ENCODE data around the gene ADK. TPM values are rescaled to one million over a fixed set of nuclear protein-coding genes. Genes with fewer than 3 reads are reported as not detected.
"Not testable (repeated sequence)": the region's sequence is repeated elsewhere in the genome, so short reads cannot be mapped to it uniquely, and the experiment has no call there.

ADK gene
- total RNA-seq, 1 donor from 2014 or later: 53.7 TPM

- Histone ChIP-seq H3K27me3 (ENCODE audit: control insufficient read depth, insufficient read depth, low read length) (no peaks in the 10 kb centered on the region), H3K4me3 (ENCODE audit: low read depth, low read length) (no peak overlapping the region), H3K36me3 (ENCODE audit: control insufficient read depth, insufficient read depth, low read length) (peaks cover 14% of the 10 kb centered on the region)
- FAIRE-seq (no peak), DNase-seq (ENCODE audit: low read depth) (no peak)
- no peak for TF ChIP-seq CTCF (IDR thresholded peaks at IDR 0.05; ENCODE audit: insufficient read depth, low read length, severe bottlenecking)
Measured at GRCh38 chr10:74133923-74134820, 16.8 kb upstream of the ADK start.

- Histone ChIP-seq H3K36me3 (ENCODE audit: control insufficient read depth, insufficient read depth, low read length) (peaks cover 18% of the 10 kb centered on the region), H3K27me3 (ENCODE audit: control insufficient read depth, insufficient read depth, low read length) (no peaks in the 10 kb centered on the region), H3K4me3 (ENCODE audit: low read depth, low read length) (no peak overlapping the region)
- TF ChIP-seq CTCF (IDR thresholded peaks at IDR 0.05; ENCODE audit: insufficient read depth, low read length, severe bottlenecking): no peak
- DNase-seq (ENCODE audit: low read depth): no peak
- FAIRE-seq: no peak
Measured at GRCh38 chr10:74135452-74135851, 15.6 kb upstream of the ADK start.

GRCh38 chr10:74137992-74138391, 13.0 kb upstream of the ADK start:
- Histone ChIP-seq H3K4me3 (ENCODE audit: low read depth, low read length) (no peak overlapping the region), H3K36me3 (ENCODE audit: control insufficient read depth, insufficient read depth, low read length) (peaks cover 18% of the 10 kb centered on the region), H3K27me3 (ENCODE audit: control insufficient read depth, insufficient read depth, low read length) (no peaks in the 10 kb centered on the region)
- DNase-seq (ENCODE audit: low read depth) (no peak), FAIRE-seq (no peak)
- no peak for TF ChIP-seq CTCF (IDR thresholded peaks at IDR 0.05; ENCODE audit: insufficient read depth, low read length, severe bottlenecking)

GRCh38 chr10:74138596-74138995, 12.4 kb upstream of the ADK start:
- H3K4me3 ChIP-seq (ENCODE audit: low read depth, low read length); FAIRE-seq; DNase-seq (ENCODE audit: low read depth); H3K27me3 ChIP-seq (ENCODE audit: control insufficient read depth, insufficient read depth, low read length): not testable (repeated sequence)
- peaks cover 14% of the 10 kb centered on the region for H3K36me3 ChIP-seq (ENCODE audit: control insufficient read depth, insufficient read depth, low read length)

GRCh38 chr10:74139981-74140380, 11.0 kb upstream of the ADK start:
- Histone ChIP-seq H3K36me3 (ENCODE audit: control insufficient read depth, insufficient read depth, low read length) (peaks cover 13% of the 10 kb centered on the region), H3K4me3 (ENCODE audit: low read depth, low read length) (no peak overlapping the region), H3K27me3 (ENCODE audit: control insufficient read depth, insufficient read depth, low read length) (no peaks in the 10 kb centered on the region)
- FAIRE-seq (no peak), DNase-seq (ENCODE audit: low read depth) (no peak)
- no peak for TF ChIP-seq CTCF (IDR thresholded peaks at IDR 0.05; ENCODE audit: insufficient read depth, low read length, severe bottlenecking)

GRCh38 chr10:74140553-74140952, 10.5 kb upstream of the ADK start:
- TF ChIP-seq CTCF (IDR thresholded peaks at IDR 0.05; ENCODE audit: insufficient read depth, low read length, severe bottlenecking): no peak
- FAIRE-seq: no peak
- DNase-seq (ENCODE audit: low read depth): no peak
- Histone ChIP-seq H3K27me3 (ENCODE audit: control insufficient read depth, insufficient read depth, low read length) (no peaks in the 10 kb centered on the region), H3K4me3 (ENCODE audit: low read depth, low read length) (no peak overlapping the region), H3K36me3 (ENCODE audit: control insufficient read depth, insufficient read depth, low read length) (peaks cover 13% of the 10 kb centered on the region)

All from bronchial epithelial cell (primary cell).